Panc1 (cell line): ENCODE data around the gene ITGB1. TPM values are rescaled to one million over a fixed set of nuclear protein-coding genes. Genes with fewer than 3 reads are reported as not detected.

Experiments used
- ATAC-seq: fragments of 200-7000 bp; cut with Tn5 transposase; 2 replicates; pipeline ENCODE4 v1.9.1; 2020; ENCODE audit warnings: mild to moderate bottlenecking, moderate library complexity
- BruUV-seq: library from RNA; stranded (reverse); fragments of 400-500 nt; replicated peaks from 2 replicates; lab custom pipeline; 2021; lab: Mats Ljungman, UMichigan
- CTCF ChIA-PET: fragments of 300-600 bp; sonication (Branson Sonifier 250); formaldehyde crosslinking; loops from one replicate; lab custom pipeline; 2022; ENCODE audit warnings: antibody characterized with exemption; lab: Charles Lee
- POLR2A ChIA-PET: fragments of 300-600 bp; sonication (Branson Sonifier 250); formaldehyde crosslinking; loops from one replicate; lab custom pipeline; 2022; ENCODE audit warnings: antibody characterized with exemption; lab: Charles Lee
- DNase-seq: peaks from one replicate; pipeline ENCODE4 v3.0.0-alpha.2; 2010; ENCODE audit warnings: low read depth, low spot score
- H3K27ac ChIP-seq: 2 replicates; pipeline ENCODE4 v1.5.1; 2011; ENCODE audit warnings: mild to moderate bottlenecking, low read length, inconsistent platforms
- H3K27me3 ChIP-seq: fragments of 200-500 bp; sonication (Bioruptor generic); 2 replicates; pipeline ENCODE4 v1.6.0; 2014; ENCODE audit warnings: low read length, inconsistent platforms; ENCODE audit not compliant: control insufficient read depth, insufficient read depth
- H3K36me3 ChIP-seq: fragments of 200-500 bp; sonication (Bioruptor generic); 2 replicates; pipeline ENCODE4 v1.5.1; 2014; ENCODE audit warnings: inconsistent platforms, mild to moderate bottlenecking, low read length, moderate library complexity; ENCODE audit not compliant: control insufficient read depth, insufficient read depth
- H3K4me1 ChIP-seq: 2 replicates; pipeline ENCODE4 v1.5.1; 2011; ENCODE audit warnings: inconsistent platforms, mild to moderate bottlenecking, low read length, moderate library complexity; ENCODE audit not compliant: control insufficient read depth, insufficient read depth
- H3K4me3 ChIP-seq, 2 experiments: 2 replicates each; pipeline ENCODE4 v1.5.1; 2011 to 2012; ENCODE audit warnings: low read depth in 2 of 2, low read length in 2 of 2, mild to moderate bottlenecking in 2 of 2, inconsistent platforms in 1 of 2, moderate library complexity in 1 of 2
- H3K9me3 ChIP-seq: fragments of 200-500 bp; sonication (Bioruptor generic); 2 replicates; pipeline ENCODE4 v1.5.1; 2014; ENCODE audit warnings: low read depth, mild to moderate bottlenecking, inconsistent platforms, low read length, moderate library complexity; ENCODE audit not compliant: control insufficient read depth, insufficient read depth
- CTCF ChIP-seq: fragments of 450-650 bp; IDR thresholded peaks from 2 replicates; pipeline ENCODE4 v1.5.1; 2017; ENCODE audit warnings: mild to moderate bottlenecking
- POLR2AphosphoS5 ChIP-seq: IDR thresholded peaks from 2 replicates; pipeline ENCODE4 v1.6.1; 2012; ENCODE audit warnings: mild to moderate bottlenecking, low read depth, low read length, moderate library complexity
- REST ChIP-seq, 2 experiments: IDR thresholded peaks; 2 replicates each; pipeline ENCODE4 v1.6.1; 2011 to 2012; ENCODE audit warnings: low read depth in 2 of 2, control low read depth in 1 of 2, low read length in 1 of 2, mild to moderate bottlenecking in 1 of 2, moderate library complexity in 1 of 2; ENCODE audit not compliant: insufficient read depth in 1 of 2
- SIN3A ChIP-seq: IDR thresholded peaks from 2 replicates; pipeline ENCODE4 v1.6.1; 2012; ENCODE audit warnings: low read depth, mild to moderate bottlenecking, low read length, moderate library complexity, borderline replicate concordance; ENCODE audit not compliant: insufficient read depth
- TCF7L2 ChIP-seq: IDR thresholded peaks from 2 replicates; pipeline ENCODE4 v1.6.1; 2011; ENCODE audit warnings: mild to moderate bottlenecking, low read depth, low read length, inconsistent platforms
- in situ Hi-C: cut with HindIII; loops from 2 replicates; pipeline ENCODE4 v1.10.0; 2016; ENCODE audit warnings: low sequenced_read_pairs, low pct_unique_long_range_greater_than_20kb
- intact Hi-C: fragments of 100-400 bp; cut with micrococcal nuclease; formaldehyde crosslinking; loops from one replicate; pipeline ENCODE4 v1.10.0; 2022; ENCODE audit not compliant: unreplicated experiment
- total RNA-seq: library from RNA; stranded (reverse); gene quantifications from one replicate; pipeline ENCODE4 v1.2.1, GENCODE V29; 2021; ENCODE audit not compliant: unreplicated experiment

The ITGB1 gene
- total RNA-seq, 1 experiment from 2014 or later: 803 TPM

- H3K27ac ChIP-seq: peak overlapping the region; percentile 84
- DNase-seq (no peak), ATAC-seq (no peak)
- CTCF ChIA-PET: no interaction called here
- H3K27me3 ChIP-seq: no peaks in the 10 kb centered on the region
- H3K4me3 ChIP-seq: no peak overlapping the region
- intact Hi-C loops (no loop called here), in situ Hi-C loops (no loop called here)
- no TSS peak for BruUV-seq
- no peak for TF ChIP-seq POLR2AphosphoS5
- no peak for TF ChIP-seq REST (IDR thresholded peaks at IDR 0.05; ENCODE audit: insufficient read depth in 1 of 2, low read depth in 2 of 2, low read length in 1 of 2)
- TF ChIP-seq CTCF: no peak
- TF ChIP-seq TCF7L2: no peak
- no peak for TF ChIP-seq SIN3A
- POLR2A ChIA-PET: interaction anchor here (0.6 kb wide), 1 partner anchor 80 kb away, joined by 5 read pairs; no protein-coding TSS in a partner anchor
- H3K36me3 ChIP-seq: peaks cover 4% of the 10 kb centered on the region
- no peaks in the 10 kb centered on the region for H3K9me3 ChIP-seq
- H3K4me1 ChIP-seq: peaks cover 94% of the 10 kb centered on the region
These were observed 18.5 kb downstream of the ITGB1 start for GRCh38 chr10:32939296-32940111.

- H3K4me1 ChIP-seq: peaks cover 92% of the 10 kb centered on the region
- intact Hi-C loops: no loop called here
- peaks cover 13% of the 10 kb centered on the region for H3K36me3 ChIP-seq
- H3K27ac ChIP-seq: peak overlapping the region; percentile 84
- H3K9me3 ChIP-seq: no peaks in the 10 kb centered on the region
- TF ChIP-seq REST (IDR thresholded peaks at IDR 0.05; ENCODE audit: insufficient read depth in 1 of 2, low read depth in 2 of 2, low read length in 1 of 2): no peak
- peak; percentile 93 for TF ChIP-seq SIN3A
- 0 out of 2 replicates have a peak, but pooled peaks have one; percentile 2 for TF ChIP-seq POLR2AphosphoS5
- H3K4me3 ChIP-seq: no peak overlapping the region
- CTCF ChIA-PET: no interaction called here
- H3K27me3 ChIP-seq: no peaks in the 10 kb centered on the region
- peak; percentile 55 for ATAC-seq
- POLR2A ChIA-PET: no interaction called here
- no peak for DNase-seq
- no TSS peak for BruUV-seq
- in situ Hi-C loops: no loop called here
These were observed 19.4 kb downstream of the ITGB1 start for GRCh38 chr10:32938554-32939061.
